ENCODE measurements around the gene C4orf50. TPM values are rescaled to one million over a fixed set of nuclear protein-coding genes. Genes with fewer than 3 reads are reported as not detected.

Gene C4orf50
- total RNA-seq, 2 donors from 2014 or later, result not detected

- Histone ChIP-seq H3K27ac (no peak overlapping the region), H3K9me3 (peaks cover 0 to 14% of the 10 kb centered on the region in 2 donors), H3K27me3 (no peaks in the 10 kb centered on the region), H3K4me1 (no peaks in the 10 kb centered on the region), H3K4me3 (no peak overlapping the region), H3K36me3 (no peaks in the 10 kb centered on the region)
- TF ChIP-seq CTCF (IDR thresholded peaks at IDR 0.05), result no peak
- DNase-seq (ENCODE audit: low spot score), result no peak
These were observed 109.3 kb downstream of the C4orf50 start for GRCh38 chr4:5908876-5909427.

GRCh38 chr4:5906191-5906590 is 112.0 kb downstream of the C4orf50 start:
- no peak overlapping the region for H3K4me3 ChIP-seq
- no peaks in the 10 kb centered on the region for H3K4me1 ChIP-seq
- H3K9me3 ChIP-seq, result peaks cover 0 to 14% of the 10 kb centered on the region in 2 donors
- no peaks in the 10 kb centered on the region for H3K36me3 ChIP-seq
- H3K27me3 ChIP-seq, result no peaks in the 10 kb centered on the region
- H3K27ac ChIP-seq, result no peak overlapping the region
- TF ChIP-seq CTCF (IDR thresholded peaks at IDR 0.05), result no peak
- no peak for DNase-seq (ENCODE audit: low spot score)

GRCh38 chr4:5905714-5906113 is 112.5 kb downstream of the C4orf50 start:
- TF ChIP-seq CTCF (IDR thresholded peaks at IDR 0.05), result no peak
- DNase-seq (ENCODE audit: low spot score), result no peak
- no peaks in the 10 kb centered on the region for H3K36me3 ChIP-seq
- no peaks in the 10 kb centered on the region for H3K27me3 ChIP-seq
- H3K4me3 ChIP-seq, result no peak overlapping the region
- H3K9me3 ChIP-seq, result peaks cover 0 to 14% of the 10 kb centered on the region in 2 donors
- no peak overlapping the region for H3K27ac ChIP-seq
- H3K4me1 ChIP-seq, result no peaks in the 10 kb centered on the region

- H3K27ac ChIP-seq, result no peak overlapping the region
- TF ChIP-seq CTCF (IDR thresholded peaks at IDR 0.05), result no peak
These were observed 117.4 kb downstream of the C4orf50 start for GRCh38 chr4:5900844-5901243.

GRCh38 chr4:5899881-5900280 is 118.3 kb downstream of the C4orf50 start:
- H3K9me3 ChIP-seq, result peaks cover 0 to 13% of the 10 kb centered on the region in 2 donors
- DNase-seq (ENCODE audit: low spot score), result no peak
- no peaks in the 10 kb centered on the region for H3K36me3 ChIP-seq
- no peak overlapping the region for H3K27ac ChIP-seq
- no peaks in the 10 kb centered on the region for H3K4me1 ChIP-seq
- TF ChIP-seq CTCF (IDR thresholded peaks at IDR 0.05), result no peak
- H3K4me3 ChIP-seq, result no peak overlapping the region
- H3K27me3 ChIP-seq, result no peaks in the 10 kb centered on the region

More at GRCh38 chr4:5900844-5901243, 117.4 kb downstream of the C4orf50 start:
- no peaks in the 10 kb centered on the region for H3K36me3 ChIP-seq
- DNase-seq (ENCODE audit: low spot score), result no peak
- H3K4me1 ChIP-seq, result no peaks in the 10 kb centered on the region
- no peaks in the 10 kb centered on the region for H3K27me3 ChIP-seq
- H3K9me3 ChIP-seq, result peaks cover 0 to 13% of the 10 kb centered on the region in 2 donors
- no peak overlapping the region for H3K4me3 ChIP-seq

GRCh38 chr4:5899396-5899795 is 118.8 kb downstream of the C4orf50 start:
- no peak overlapping the region for H3K4me3 ChIP-seq
- DNase-seq (ENCODE audit: low spot score), result no peak
- H3K36me3 ChIP-seq, result no peaks in the 10 kb centered on the region
- H3K27me3 ChIP-seq, result no peaks in the 10 kb centered on the region
- no peaks in the 10 kb centered on the region for H3K4me1 ChIP-seq
- peaks cover 0 to 13% of the 10 kb centered on the region in 2 donors for H3K9me3 ChIP-seq
- no peak for TF ChIP-seq CTCF (IDR thresholded peaks at IDR 0.05)
- H3K27ac ChIP-seq, result no peak overlapping the region
